IMR-90 (cell line): ENCODE results near the gene ADAM30. TPM values are rescaled to one million over a fixed set of nuclear protein-coding genes. Genes with fewer than 3 reads are reported as not detected.

Experiments used
- ATAC-seq: fragments of 200-7000 bp; cut with Tn5 transposase; 2 replicates; pipeline ENCODE4 v1.9.1; 2020; ENCODE audit warnings: low read depth, mild to moderate bottlenecking, moderate library complexity
- BruUV-seq: library from RNA; stranded (reverse); fragments of 400-500 nt; replicated peaks from 2 replicates; lab custom pipeline; 2021; lab: Mats Ljungman, UMichigan
- CTCF ChIA-PET: fragments of 300-600 bp; formaldehyde crosslinking; extraction: SDS; loops from one replicate; lab custom pipeline; 2021; ENCODE audit warnings: antibody characterized with exemption; lab: Yijun Ruan, JAX
- POLR2A ChIA-PET: fragments of 300-600 bp; sonication (Branson Sonifier 250); formaldehyde crosslinking; loops from one replicate; lab custom pipeline; 2022; ENCODE audit warnings: antibody characterized with exemption; ENCODE audit not compliant: unreplicated experiment; lab: Charles Lee
- DNase-seq: peaks from one replicate; pipeline ENCODE4 v3.0.0; 2013
- H2AFZ ChIP-seq: replicated peaks from 2 replicates; pipeline ENCODE3; 2013; ENCODE audit warnings: low read length, mild to moderate bottlenecking; ENCODE audit not compliant: poor library complexity
- H2AK5ac ChIP-seq: 2 replicates; pipeline ENCODE4 v1.6.1; 2013; ENCODE audit warnings: low read depth, low read length, inconsistent platforms
- H2AK9ac ChIP-seq: replicated peaks from 2 replicates; pipeline ENCODE3; 2013; ENCODE audit warnings: mild to moderate bottlenecking, low read depth, low read length, moderate library complexity; ENCODE audit not compliant: poor library complexity
- H2BK120ac ChIP-seq: 2 replicates; pipeline ENCODE4 v1.6.1; 2013; ENCODE audit warnings: low read depth, low read length, inconsistent platforms
- H2BK15ac ChIP-seq: 3 replicates; pipeline ENCODE4 v1.6.1; 2013; ENCODE audit warnings: low read depth, low read length, inconsistent platforms
- H2BK20ac ChIP-seq: 2 replicates; pipeline ENCODE4 v1.6.1; 2013; ENCODE audit warnings: low read depth, mild to moderate bottlenecking, inconsistent platforms, low read length, moderate library complexity
- H2BK5ac ChIP-seq: 2 replicates; pipeline ENCODE4 v1.6.1; 2013; ENCODE audit warnings: mild to moderate bottlenecking, low read depth, low read length, inconsistent platforms; ENCODE audit not compliant: poor library complexity, severe bottlenecking
- H3K14ac ChIP-seq: replicated peaks from 2 replicates; pipeline ENCODE4 v1.6.1; 2013; ENCODE audit warnings: low read depth, low read length, inconsistent platforms
- H3K18ac ChIP-seq: 2 replicates; pipeline ENCODE4 v1.6.1; 2013; ENCODE audit warnings: low read depth, low read length, control low read depth
- H3K23ac ChIP-seq: 2 replicates; pipeline ENCODE4 v1.6.1; 2013; ENCODE audit warnings: low read depth, low read length, inconsistent platforms
- H3K27ac ChIP-seq: 2 replicates; pipeline ENCODE4 v1.5.1; 2013; ENCODE audit warnings: mild to moderate bottlenecking, control low read depth, low read length; ENCODE audit not compliant: insufficient read depth
- H3K27me3 ChIP-seq: 2 replicates; pipeline ENCODE4 v1.6.1; 2013; ENCODE audit warnings: low read length; ENCODE audit not compliant: control insufficient read depth, insufficient read depth
- H3K36me3 ChIP-seq: 2 replicates; pipeline ENCODE4 v1.6.1; 2013; ENCODE audit warnings: low read length, mixed read lengths; ENCODE audit not compliant: control insufficient read depth, insufficient read depth
- H3K4ac ChIP-seq: 2 replicates; pipeline ENCODE4 v1.6.1; 2013; ENCODE audit warnings: low read depth, low read length, inconsistent platforms
- H3K4me1 ChIP-seq: 2 replicates; pipeline ENCODE4 v1.6.1; 2013; ENCODE audit warnings: low read length, mixed read lengths; ENCODE audit not compliant: control insufficient read depth, insufficient read depth
- H3K4me2 ChIP-seq: 2 replicates; pipeline ENCODE4 v1.6.1; 2013; ENCODE audit warnings: low read depth, mild to moderate bottlenecking, control low read depth, low read length, moderate library complexity
- H3K4me3 ChIP-seq: 2 replicates; pipeline ENCODE4 v1.5.1; 2013; ENCODE audit warnings: low read depth, mild to moderate bottlenecking, control low read depth, low read length, moderate library complexity; ENCODE audit not compliant: insufficient read depth
- H3K56ac ChIP-seq: 2 replicates; pipeline ENCODE4 v1.6.1; 2013; ENCODE audit warnings: low read length, inconsistent platforms; ENCODE audit not compliant: insufficient read depth; ENCODE audit errors: extremely low read depth
- H3K79me1 ChIP-seq, 2 experiments: 2 replicates each; pipeline ENCODE4 v1.6.1; 2013; ENCODE audit warnings: low read length in 2 of 2, inconsistent platforms in 1 of 2, low read depth in 1 of 2
- H3K9ac ChIP-seq: 2 replicates; pipeline ENCODE4 v1.6.1; 2013; ENCODE audit warnings: low read depth, low read length, control low read depth
- H3K9me1 ChIP-seq: 2 replicates; pipeline ENCODE4 v1.6.1; 2013; ENCODE audit warnings: low read length, inconsistent platforms; ENCODE audit not compliant: insufficient read depth
- H3K9me3 ChIP-seq: 2 replicates; pipeline ENCODE4 v1.6.1; 2013; ENCODE audit warnings: low read length; ENCODE audit not compliant: control insufficient read depth, insufficient read depth
- H4K20me1 ChIP-seq: 2 replicates; pipeline ENCODE4 v1.6.1; 2013; ENCODE audit warnings: low read length, inconsistent platforms; ENCODE audit not compliant: insufficient read depth
- H4K5ac ChIP-seq: 2 replicates; pipeline ENCODE4 v1.6.1; 2013; ENCODE audit warnings: mild to moderate bottlenecking, low read depth, low read length, control low read depth
- H4K8ac ChIP-seq, 2 experiments: 2 replicates each; pipeline ENCODE4 v1.6.1; 2013; ENCODE audit warnings: low read depth in 2 of 2, low read length in 2 of 2, control low read depth in 1 of 2, inconsistent platforms in 1 of 2
- H4K91ac ChIP-seq: 2 replicates; pipeline ENCODE4 v1.6.1; 2013; ENCODE audit warnings: low read depth, low read length, inconsistent platforms; ENCODE audit not compliant: insufficient read depth
- BHLHE40 ChIP-seq: fragments of 150-350 bp; IDR thresholded peaks from 2 replicates; pipeline ENCODE4 v1.6.1; 2016; ENCODE audit warnings: mild to moderate bottlenecking, low read depth, low read length
- CEBPB ChIP-seq: IDR thresholded peaks from 2 replicates; pipeline ENCODE4 v1.6.1; 2012; ENCODE audit warnings: low read depth, low read length, improper control_type of control experiment
- CHD1 ChIP-seq: IDR thresholded peaks from 2 replicates; pipeline ENCODE4 v1.6.1; 2012; ENCODE audit warnings: low read depth, low read length, improper control_type of control experiment
- FOS ChIP-seq: fragments of 150-350 bp; IDR thresholded peaks from 2 replicates; pipeline ENCODE4 v1.6.1; 2016; ENCODE audit warnings: low read depth, low read length
- MAFK ChIP-seq: IDR thresholded peaks from 2 replicates; pipeline ENCODE4 v1.6.1; 2012; ENCODE audit warnings: low read depth, low read length, improper control_type of control experiment
- MAZ ChIP-seq: IDR thresholded peaks from 2 replicates; pipeline ENCODE4 v1.6.1; 2012; ENCODE audit warnings: low read depth, mild to moderate bottlenecking, low read length, improper control_type of control experiment, moderate library complexity, borderline replicate concordance
- MXI1 ChIP-seq: IDR thresholded peaks from 2 replicates; pipeline ENCODE4 v1.6.1; 2012; ENCODE audit warnings: low read depth, mild to moderate bottlenecking, low read length, moderate library complexity, borderline replicate concordance
- NFE2L2 ChIP-seq: fragments of 150-350 bp; IDR thresholded peaks from 2 replicates; pipeline ENCODE4 v1.6.1; 2016; ENCODE audit warnings: low read depth, mild to moderate bottlenecking, low read length
- POLR2A ChIP-seq: IDR thresholded peaks from 2 replicates; pipeline ENCODE4 v1.6.1; 2012; ENCODE audit warnings: mild to moderate bottlenecking, low read depth, low read length
- RAD21 ChIP-seq: IDR thresholded peaks from 2 replicates; pipeline ENCODE4 v1.6.1; 2012; ENCODE audit warnings: low read length, improper control_type of control experiment
- RCOR1 ChIP-seq: IDR thresholded peaks from 2 replicates; pipeline ENCODE4 v1.6.1; 2012; ENCODE audit warnings: mild to moderate bottlenecking, low read length, improper control_type of control experiment; ENCODE audit not compliant: insufficient replicate concordance
- RFX5 ChIP-seq: IDR thresholded peaks from 2 replicates; pipeline ENCODE4 v1.8.0; 2012; ENCODE audit warnings: low read depth, mild to moderate bottlenecking, low read length, moderate library complexity
- SMC3 ChIP-seq: fragments of 150-350 bp; IDR thresholded peaks from 2 replicates; pipeline ENCODE4 v1.6.1; 2016; ENCODE audit warnings: low read depth, mild to moderate bottlenecking, antibody characterized with exemption, low read length, moderate library complexity
- WGBS, 2 experiments: methylation state at CpG; one replicate each; pipeline versions ENCODE4 v1.1.5 to v1.1.7; 2013; ENCODE audit warnings: missing lambda C conversion rate in 2 of 2; ENCODE audit not compliant: insufficient read length in 1 of 2; ENCODE audit errors: extremely low coverage in 2 of 2; 5-methylcytosine and 5-hydroxymethylcytosine counted together
- dilution Hi-C: fragments of 300-500 bp; cut with HindIII; formaldehyde crosslinking; loops from one replicate; pipeline ENCODE4 v1.14.3; 2018; ENCODE audit warnings: low sequenced_read_pairs; ENCODE audit not compliant: unreplicated experiment
- in situ Hi-C: fragments of 300-500 bp; cut with MboI; formaldehyde crosslinking; loops from 3 replicates; pipeline ENCODE4 v1.14.3; 2019; ENCODE audit warnings: low sequenced_read_pairs, inconsistent platforms, mixed read lengths
- intact Hi-C: fragments of 100-400 bp; cut with micrococcal nuclease; formaldehyde crosslinking; loops from 2 replicates; pipeline ENCODE4 v1.10.0; 2022
- polyA plus RNA-seq, 3 experiments: library from polyadenylated mRNA; depleted of rRNA; stranded (reverse); fragments of >200 nt; gene quantifications; 2 replicates each; pipeline ENCODE4 v1.2.3, GENCODE V29; 2012; ENCODE audit warnings: low replicate concordance in 1 of 3
- total RNA-seq: library from RNA; depleted of rRNA; stranded (reverse); fragments of >200 nt; gene quantifications from 2 replicates; pipeline ENCODE4 v1.2.3, GENCODE V29; 2012
- TF ChIP-seq, protein P1 (sequence below): fragments of 150-350 bp; IDR thresholded peaks from 2 replicates; pipeline ENCODE4 v1.6.1; 2017; ENCODE audit warnings: mild to moderate bottlenecking, antibody characterized with exemption, low read length, low read depth
- TF ChIP-seq, protein P2 (sequence below): conservative IDR thresholded peaks from 2 replicates; pipeline ENCODE4 v1.5.1; 2012; ENCODE audit warnings: mild to moderate bottlenecking, low read depth, low read length, improper control_type of control experiment
- TF ChIP-seq, protein P3 (sequence below): fragments of 150-350 bp; IDR thresholded peaks from 2 replicates; pipeline ENCODE4 v1.6.1; 2016; ENCODE audit warnings: low read depth, mild to moderate bottlenecking, low read length, moderate library complexity, borderline replicate concordance

Gene ADAM30
- total and polyA plus RNA-seq, 2 of the 4 experiments (the other 2 are of a cell fraction), result not detected

DNA sequence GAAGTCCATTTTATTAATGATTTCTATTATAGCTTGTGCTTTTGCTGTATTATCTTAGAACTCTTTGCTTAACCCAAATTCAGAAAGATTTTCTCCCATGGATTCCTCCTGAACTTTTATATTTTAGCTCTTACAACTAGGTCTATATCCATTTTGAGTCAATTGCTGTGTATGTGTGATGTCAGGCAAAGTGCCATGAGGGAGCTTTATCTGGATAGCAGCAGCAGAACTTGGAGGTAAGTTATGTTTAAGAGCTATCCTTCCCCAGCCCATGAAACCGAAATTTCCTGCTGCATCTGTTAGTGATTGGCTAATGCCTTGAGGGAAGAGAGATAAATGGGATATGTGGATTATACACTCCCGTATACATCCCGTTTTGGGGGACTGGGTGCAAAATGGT is 29.9 kb downstream of the ADAM30 start:
- ChIA-PET CTCF (interaction anchor here (1.2 kb wide), 1 partner anchor 51 kb away, joined by 6 read pairs; no protein-coding TSS in a partner anchor), POLR2A (no interaction called here)
- Histone ChIP-seq H3K4ac (peak overlapping the region; percentile 55), H3K18ac (peak overlapping the region; percentile 86), H3K9me3 (no peaks in the 10 kb centered on the region), H3K27me3 (no peaks in the 10 kb centered on the region), H4K91ac (peak overlapping the region; percentile 19; the same call in 1 of the 2 replicates), H3K9ac (no peak overlapping the region), H2BK5ac (peak overlapping the region; percentile 92), H2BK15ac (peak overlapping the region; percentile 85; the same call in 2 of the 3 replicates), H4K5ac (peak overlapping the region; percentile 81), H4K8ac (peak overlapping the region in 1 of 2 experiments; percentile 68; a peak in 2 of 4 replicates), H2AFZ (no peak overlapping the region), H2BK20ac (peak overlapping the region; percentile 81), H2BK120ac (peak overlapping the region; percentile 45), H3K14ac (0 out of 2 replicates have a peak overlapping the region, but pooled peaks have one; percentile 11), H2AK9ac (no peak overlapping the region), H3K79me1 (no peaks in the 10 kb centered on the region), H3K36me3 (no peaks in the 10 kb centered on the region), H3K4me2 (no peak overlapping the region), H2AK5ac (peak overlapping the region; percentile 7; the same call in 1 of the 2 replicates), H4K20me1 (no peaks in the 10 kb centered on the region), H3K27ac (no peak overlapping the region; the same call in 1 of the 2 replicates), H3K4me1 (peaks cover 17% of the 10 kb centered on the region), H3K9me1 (no peaks in the 10 kb centered on the region), H3K23ac (no peak overlapping the region), H3K56ac (no peak overlapping the region), H3K4me3 (no peak overlapping the region)
- in situ Hi-C loops (no loop called here), dilution Hi-C loops (no loop called here), intact Hi-C loops (loop anchor here (5.0 kb wide), 2 partner anchors 84 to 104 kb away; no protein-coding TSS in a partner anchor)
- BruUV-seq, result no TSS peak
- ATAC-seq (no peak), DNase-seq (peak; percentile 30)
- WGBS, 2 experiments, result 86% methylated on average over 2 of the region's 3 CpGs; no CpG with 5 or more reads in 1 of the 2 experiments
- TF ChIP-seq RFX5, result no peak
- TF ChIP-seq RAD21, result no peak
- no peak for TF ChIP-seq MAFK
- no peak for TF ChIP-seq BHLHE40
- TF ChIP-seq CEBPB, result no peak
- TF ChIP-seq, protein P1, sequence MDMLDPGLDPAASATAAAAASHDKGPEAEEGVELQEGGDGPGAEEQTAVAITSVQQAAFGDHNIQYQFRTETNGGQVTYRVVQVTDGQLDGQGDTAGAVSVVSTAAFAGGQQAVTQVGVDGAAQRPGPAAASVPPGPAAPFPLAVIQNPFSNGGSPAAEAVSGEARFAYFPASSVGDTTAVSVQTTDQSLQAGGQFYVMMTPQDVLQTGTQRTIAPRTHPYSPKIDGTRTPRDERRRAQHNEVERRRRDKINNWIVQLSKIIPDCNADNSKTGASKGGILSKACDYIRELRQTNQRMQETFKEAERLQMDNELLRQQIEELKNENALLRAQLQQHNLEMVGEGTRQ, result no peak
- no peak for TF ChIP-seq SMC3
- TF ChIP-seq MXI1, result no peak
- TF ChIP-seq NFE2L2, result no peak
- no peak for TF ChIP-seq RCOR1
- no peak for TF ChIP-seq POLR2A
- TF ChIP-seq, protein P2, sequence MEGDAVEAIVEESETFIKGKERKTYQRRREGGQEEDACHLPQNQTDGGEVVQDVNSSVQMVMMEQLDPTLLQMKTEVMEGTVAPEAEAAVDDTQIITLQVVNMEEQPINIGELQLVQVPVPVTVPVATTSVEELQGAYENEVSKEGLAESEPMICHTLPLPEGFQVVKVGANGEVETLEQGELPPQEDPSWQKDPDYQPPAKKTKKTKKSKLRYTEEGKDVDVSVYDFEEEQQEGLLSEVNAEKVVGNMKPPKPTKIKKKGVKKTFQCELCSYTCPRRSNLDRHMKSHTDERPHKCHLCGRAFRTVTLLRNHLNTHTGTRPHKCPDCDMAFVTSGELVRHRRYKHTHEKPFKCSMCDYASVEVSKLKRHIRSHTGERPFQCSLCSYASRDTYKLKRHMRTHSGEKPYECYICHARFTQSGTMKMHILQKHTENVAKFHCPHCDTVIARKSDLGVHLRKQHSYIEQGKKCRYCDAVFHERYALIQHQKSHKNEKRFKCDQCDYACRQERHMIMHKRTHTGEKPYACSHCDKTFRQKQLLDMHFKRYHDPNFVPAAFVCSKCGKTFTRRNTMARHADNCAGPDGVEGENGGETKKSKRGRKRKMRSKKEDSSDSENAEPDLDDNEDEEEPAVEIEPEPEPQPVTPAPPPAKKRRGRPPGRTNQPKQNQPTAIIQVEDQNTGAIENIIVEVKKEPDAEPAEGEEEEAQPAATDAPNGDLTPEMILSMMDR, result no peak
- TF ChIP-seq MAZ, result no peak
- no peak for TF ChIP-seq FOS
- no peak for TF ChIP-seq CHD1
- TF ChIP-seq, protein P3, sequence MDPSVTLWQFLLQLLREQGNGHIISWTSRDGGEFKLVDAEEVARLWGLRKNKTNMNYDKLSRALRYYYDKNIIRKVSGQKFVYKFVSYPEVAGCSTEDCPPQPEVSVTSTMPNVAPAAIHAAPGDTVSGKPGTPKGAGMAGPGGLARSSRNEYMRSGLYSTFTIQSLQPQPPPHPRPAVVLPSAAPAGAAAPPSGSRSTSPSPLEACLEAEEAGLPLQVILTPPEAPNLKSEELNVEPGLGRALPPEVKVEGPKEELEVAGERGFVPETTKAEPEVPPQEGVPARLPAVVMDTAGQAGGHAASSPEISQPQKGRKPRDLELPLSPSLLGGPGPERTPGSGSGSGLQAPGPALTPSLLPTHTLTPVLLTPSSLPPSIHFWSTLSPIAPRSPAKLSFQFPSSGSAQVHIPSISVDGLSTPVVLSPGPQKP, result no peak
